ENCODE measurements around the gene STK32B. TPM values are rescaled to one million over a fixed set of nuclear protein-coding genes. Genes with fewer than 3 reads are reported as not detected.

Gene STK32B
- total and polyA plus RNA-seq, 2 of the 4 experiments (the other 2 are of a cell fraction) = 5.5 to 6.3 TPM

GRCh38 chr4:5081441-5081999 is 30.2 kb downstream of the STK32B start:
- no peak overlapping the region for H3K23ac ChIP-seq (ENCODE audit: low read depth, low read length)
- no peak overlapping the region for H4K91ac ChIP-seq (ENCODE audit: insufficient read depth, low read depth, low read length)
- POLR2A ChIA-PET (ENCODE audit: unreplicated experiment) = no interaction called here
- no peak overlapping the region for H3K14ac ChIP-seq (replicated peaks; ENCODE audit: low read depth, low read length)
- H4K5ac ChIP-seq (ENCODE audit: low read depth, low read length) = no peak overlapping the region
- no peak overlapping the region for H2BK20ac ChIP-seq (ENCODE audit: low read depth, low read length)
- BruUV-seq (replicated peaks) = no TSS peak
- H3K4ac ChIP-seq (ENCODE audit: low read depth, low read length) = no peak overlapping the region
- intact Hi-C loops (cut with micrococcal nuclease) = no loop called here
- dilution Hi-C loops (cut with HindIII; ENCODE audit: low sequenced_read_pairs, unreplicated experiment) = no loop called here
- H3K9ac ChIP-seq (ENCODE audit: low read depth, low read length) = no peak overlapping the region
- WGBS, 2 experiments (ENCODE audit: extremely low coverage in 2 of 2, insufficient read length in 1 of 2) = no CpG with 5 or more reads among the region's 2 CpGs
- no peak overlapping the region for H2AK9ac ChIP-seq (replicated peaks; ENCODE audit: low read depth, low read length, poor library complexity)
- H2AK5ac ChIP-seq (ENCODE audit: low read depth, low read length) = no peak overlapping the region
- H3K27ac ChIP-seq (ENCODE audit: insufficient read depth, low read length) = no peak overlapping the region
- no peaks in the 10 kb centered on the region for H3K4me1 ChIP-seq (ENCODE audit: control insufficient read depth, insufficient read depth, low read length)
- H3K4me3 ChIP-seq (ENCODE audit: insufficient read depth, low read depth, low read length) = no peak overlapping the region
- H3K9me1 ChIP-seq (ENCODE audit: insufficient read depth, low read length) = no peaks in the 10 kb centered on the region
- no peak for TF ChIP-seq MXI1 (IDR thresholded peaks at IDR 0.05; ENCODE audit: borderline replicate concordance, low read depth, low read length)
- no peak for TF ChIP-seq POLR2A (IDR thresholded peaks at IDR 0.05; ENCODE audit: low read depth, low read length)
- TF ChIP-seq MAZ (IDR thresholded peaks at IDR 0.05; ENCODE audit: borderline replicate concordance, low read depth, low read length) = no peak
- in situ Hi-C loops (cut with MboI; ENCODE audit: low sequenced_read_pairs) = no loop called here
- no peak overlapping the region for H2BK120ac ChIP-seq (ENCODE audit: low read depth, low read length)
- no peak overlapping the region for H4K8ac ChIP-seq (ENCODE audit: low read depth in 2 of 2, low read length in 2 of 2)
- no peaks in the 10 kb centered on the region for H3K36me3 ChIP-seq (ENCODE audit: control insufficient read depth, insufficient read depth, low read length)
- ATAC-seq (ENCODE audit: low read depth) (no peak), DNase-seq (no peak)
- no peak overlapping the region for H3K4me2 ChIP-seq (ENCODE audit: low read depth, low read length)
- H2BK5ac ChIP-seq (ENCODE audit: low read depth, low read length, poor library complexity, severe bottlenecking) = no peak overlapping the region
- no peak overlapping the region for H2BK15ac ChIP-seq (ENCODE audit: low read depth, low read length)
- H3K79me1 ChIP-seq (ENCODE audit: low read depth in 1 of 2, low read length in 2 of 2) = peaks cover 0 to 9% of the 10 kb centered on the region in 2 experiments; a peak in 3 of 4 replicates
- H3K9me3 ChIP-seq (ENCODE audit: control insufficient read depth, insufficient read depth, low read length) = peaks cover 9% of the 10 kb centered on the region
- CTCF ChIA-PET = interaction anchor here (0.6 kb wide), 1 partner anchor 66 kb away, joined by 3 read pairs; no protein-coding TSS in a partner anchor
- H2AFZ ChIP-seq (replicated peaks; ENCODE audit: low read length, poor library complexity) = no peak overlapping the region
- no peaks in the 10 kb centered on the region for H3K27me3 ChIP-seq (ENCODE audit: control insufficient read depth, insufficient read depth, low read length)
- H4K20me1 ChIP-seq (ENCODE audit: insufficient read depth, low read length) = no peaks in the 10 kb centered on the region
- no peak overlapping the region for H3K18ac ChIP-seq (ENCODE audit: low read depth, low read length)
- H3K56ac ChIP-seq (ENCODE audit: extremely low read depth, insufficient read depth, low read length) = no peak overlapping the region
